SIG-M5 treated with dmso at 0.1 percent for 504 hours (cell line): Measurements from ENCODE around the gene ARMH3.
A peak's percentile ranks its signal among the peaks of the same experiment; 100 is the strongest.
"Not testable (repeated sequence)": the region's sequence is repeated elsewhere in the genome, so short reads cannot be mapped to it uniquely, and the experiment has no call there.

Experiments
- DNase-seq: peaks from one replicate; lab custom pipeline; 2025; ENCODE audit not compliant: unreplicated experiment; lab: John Stamatoyannopoulos, UW

Gene ARMH3

GRCh38 chr10:102046095-102046494 is 9.9 kb downstream of the ARMH3 start:
- DNase-seq: no peak

DNA sequence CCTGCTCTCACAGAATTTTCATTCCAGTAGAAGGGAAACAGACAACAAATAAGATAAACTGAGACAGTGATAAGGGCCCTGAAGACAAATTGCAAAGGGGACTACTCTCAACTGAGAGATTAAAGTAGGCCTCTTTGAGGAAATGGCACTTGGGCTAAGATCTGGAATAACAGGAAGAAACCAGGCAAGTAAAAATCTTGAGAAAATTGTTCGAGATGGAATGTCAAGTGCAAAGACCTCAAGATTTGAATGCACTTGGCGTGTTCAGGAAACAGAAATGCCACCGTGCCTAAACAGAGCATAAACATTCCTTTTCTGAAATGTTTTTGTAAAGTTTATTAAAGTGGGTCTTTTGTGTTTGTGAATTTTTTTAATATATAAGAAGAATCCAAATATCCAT is 10.7 kb downstream of the ARMH3 start:
- no peak for DNase-seq

GRCh38 chr10:102040305-102041050 is 15.5 kb downstream of the ARMH3 start:
- DNase-seq: no peak

GRCh38 chr10:102038410-102038809 is 17.6 kb downstream of the ARMH3 start:
- no peak for DNase-seq

DNA sequence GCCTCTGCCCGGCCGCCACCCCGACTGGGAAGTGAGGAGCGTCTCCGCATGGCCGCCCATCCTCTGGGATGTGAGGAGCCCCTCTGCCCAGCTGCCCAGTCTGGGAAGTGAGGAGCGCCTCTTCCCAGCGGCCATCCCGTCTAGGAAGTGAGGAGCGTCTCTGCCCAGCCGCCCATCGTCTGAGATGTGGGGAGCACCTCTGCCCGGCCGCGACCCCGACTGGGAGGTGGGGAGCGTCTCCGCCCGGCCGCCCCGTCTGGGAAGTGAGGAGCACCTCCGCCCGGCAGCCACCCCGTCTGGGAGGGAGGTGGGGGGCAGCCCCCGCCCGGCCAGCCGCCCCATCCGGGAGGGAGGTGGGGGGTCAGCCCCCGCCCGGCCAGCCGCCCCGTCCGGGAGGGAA is 20.2 kb downstream of the ARMH3 start:
- not testable (repeated sequence) for DNase-seq

GRCh38 chr10:102033787-102034186 is 22.2 kb downstream of the ARMH3 start:
- DNase-seq: no peak

GRCh38 chr10:102027261-102027660 is 28.7 kb downstream of the ARMH3 start:
- DNase-seq: no peak

DNA sequence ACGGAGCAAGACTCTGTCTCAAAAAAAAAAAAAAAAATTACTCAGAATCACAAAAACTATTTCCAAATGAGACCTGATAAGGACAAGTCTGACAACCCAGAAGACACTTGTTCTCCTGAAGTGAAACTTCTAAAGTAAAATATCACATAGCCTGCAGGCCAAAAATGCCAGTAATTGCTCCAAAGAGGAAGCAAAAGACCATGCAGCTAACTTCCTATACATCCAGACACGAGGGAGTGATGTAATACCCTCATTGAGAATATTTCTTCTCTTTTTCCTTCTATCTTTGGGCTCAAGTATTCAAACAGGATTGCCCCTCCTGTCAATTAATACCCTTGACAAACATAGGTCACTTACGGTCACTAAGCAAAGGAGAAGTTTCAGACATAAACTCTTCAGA is 31.2 kb downstream of the ARMH3 start:
- DNase-seq: peak; percentile 78

GRCh38 chr10:102020938-102021337 is 35.0 kb downstream of the ARMH3 start:
- DNase-seq: no peak

DNA sequence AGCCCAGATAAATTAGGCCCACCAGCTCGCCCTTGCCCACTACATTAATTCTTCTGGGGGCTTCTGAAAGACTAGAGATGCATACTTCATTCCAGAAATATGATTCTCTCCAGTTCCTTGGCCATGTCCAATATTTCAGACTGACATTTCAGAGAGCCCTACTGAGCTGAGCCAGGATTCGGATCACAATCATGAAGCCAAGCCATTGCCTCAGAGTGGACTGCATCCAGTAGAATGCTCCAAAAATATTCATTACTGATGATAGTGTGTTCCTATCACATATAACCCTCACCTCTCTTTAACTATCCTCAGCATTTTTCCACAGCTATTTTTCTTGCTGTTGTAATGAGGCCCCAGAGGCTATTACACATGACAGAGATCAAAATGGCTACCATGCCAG is 38.7 kb downstream of the ARMH3 start:
- DNase-seq: no peak

DNA sequence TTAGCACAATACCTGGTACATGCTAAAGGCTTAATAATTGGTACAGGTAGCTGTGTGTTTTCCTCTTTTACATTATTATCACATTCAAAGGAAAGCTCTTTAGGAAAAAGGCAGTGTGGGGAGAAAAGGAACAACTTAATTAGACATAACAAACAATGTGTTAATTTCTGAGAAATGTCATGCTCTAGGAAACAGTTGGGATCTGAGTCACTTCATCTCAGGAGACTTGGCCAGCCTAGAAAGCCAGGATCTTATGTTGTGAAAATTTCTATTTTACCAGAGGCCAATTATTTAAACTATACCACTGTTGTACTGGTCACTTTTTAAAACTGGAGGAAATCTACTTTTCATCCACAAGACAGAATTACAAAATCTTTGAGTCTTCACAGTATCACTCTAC is 39.6 kb downstream of the ARMH3 start:
- no peak for DNase-seq

- DNase-seq: no peak
Observed at GRCh38 chr10:102010961-102011360, 45.0 kb downstream of the ARMH3 start.

- peak; percentile 85 for DNase-seq
Observed at GRCh38 chr10:102009801-102010425, 46.1 kb downstream of the ARMH3 start.

- no peak for DNase-seq
Observed at GRCh38 chr10:102007796-102008195, 48.2 kb downstream of the ARMH3 start.

DNA sequence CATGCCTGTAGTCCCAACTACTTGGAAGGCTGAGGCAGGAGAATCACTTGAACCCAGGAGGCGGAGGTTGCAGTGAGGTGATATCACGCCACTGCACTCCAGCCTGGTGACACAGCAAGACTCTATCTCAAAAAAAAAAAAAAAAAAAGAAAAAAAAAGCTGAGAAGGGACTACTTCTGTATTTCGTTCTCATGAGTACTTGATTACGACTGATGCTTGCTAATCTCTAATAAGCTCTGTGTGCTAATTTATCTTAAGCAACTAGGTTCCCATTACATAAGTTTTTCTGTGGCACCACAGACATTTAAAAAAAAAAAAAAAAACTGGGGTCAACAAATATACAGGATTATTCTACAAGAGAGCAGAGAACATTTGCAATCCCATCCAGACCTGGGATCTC is 48.9 kb downstream of the ARMH3 start:
- not testable (repeated sequence) for DNase-seq

- no peak for DNase-seq
Observed at GRCh38 chr10:102004376-102004775, 51.6 kb downstream of the ARMH3 start.

- no peak for DNase-seq
Observed at GRCh38 chr10:102003541-102003940, 52.4 kb downstream of the ARMH3 start.

DNA sequence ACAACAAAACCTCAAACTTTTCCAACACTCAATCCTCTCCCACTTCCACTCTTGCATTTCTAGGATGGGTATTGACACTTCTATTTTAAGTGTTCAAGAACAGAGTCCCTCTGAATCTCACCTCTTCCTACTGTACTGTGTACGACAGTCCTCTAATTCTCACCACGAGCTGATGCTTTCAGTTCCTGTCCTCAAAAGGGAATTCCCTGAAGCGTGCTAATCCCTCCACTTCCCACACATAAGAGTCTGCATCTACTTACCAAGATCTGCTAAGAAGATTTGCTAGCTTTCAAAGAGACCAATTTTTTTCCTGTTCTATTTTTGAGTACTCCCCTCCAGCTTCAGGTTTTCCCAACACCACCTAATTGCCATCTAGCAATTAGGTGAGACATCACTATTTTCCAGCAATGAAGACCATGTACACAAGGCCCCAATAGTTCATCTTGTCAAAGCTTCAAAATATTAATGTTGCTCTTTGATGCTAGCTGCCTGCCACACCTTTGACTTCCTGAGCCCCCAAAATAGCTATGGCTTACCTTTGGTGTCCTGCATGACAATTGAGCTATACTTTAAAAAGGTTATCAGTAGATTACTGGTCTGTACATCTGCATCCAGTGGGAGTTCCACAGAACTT is 54.4 kb downstream of the ARMH3 start:
- DNase-seq: no peak

DNA sequence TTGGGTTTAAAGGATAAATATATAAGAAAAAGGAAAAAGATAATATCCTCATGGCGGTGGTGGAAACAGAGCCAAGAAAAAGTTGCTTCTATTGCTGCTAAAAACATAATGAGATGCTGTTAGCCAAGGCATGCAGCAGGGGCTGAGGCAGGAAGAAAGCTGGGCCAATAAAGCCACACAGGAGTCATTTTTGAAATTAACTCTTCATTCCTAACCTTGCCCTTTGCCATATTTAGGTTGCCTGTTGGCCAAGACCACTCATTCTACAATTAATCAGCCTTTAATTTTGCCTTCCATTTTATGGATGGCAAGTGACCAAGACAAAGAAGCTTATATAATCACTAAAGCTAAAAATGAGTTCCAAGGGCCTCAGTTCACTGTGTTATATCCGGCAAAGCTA is 58.2 kb downstream of the ARMH3 start:
- no peak for DNase-seq

GRCh38 chr10:101995451-101996063 is 60.4 kb downstream of the ARMH3 start:
- DNase-seq: no peak

DNA sequence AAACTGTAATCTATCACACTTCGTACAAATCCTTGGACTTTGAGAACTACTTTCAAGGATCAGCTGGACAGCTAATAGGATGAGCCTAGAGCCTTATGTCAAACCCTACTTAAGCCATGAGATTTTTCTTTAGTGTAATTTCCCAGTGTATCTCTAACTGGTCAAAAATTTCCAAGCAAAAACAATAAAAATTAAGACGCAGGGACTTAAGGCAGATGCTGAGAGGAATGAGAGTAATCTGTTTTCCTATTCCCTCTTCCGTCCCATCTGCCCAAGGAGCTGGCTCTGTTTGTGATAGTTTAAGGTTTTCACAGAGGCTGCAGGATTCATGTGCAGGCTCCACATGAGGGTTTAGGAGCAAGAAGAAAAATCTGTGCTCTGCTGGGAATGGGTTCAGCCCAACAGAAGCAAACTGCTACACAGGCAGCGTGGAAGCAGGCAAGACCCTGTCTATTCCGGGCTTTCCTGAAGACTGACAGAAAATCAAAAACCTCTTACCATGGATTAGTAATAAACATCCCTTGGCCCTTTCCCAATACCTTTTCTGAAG is 62.2 kb downstream of the ARMH3 start:
- no peak for DNase-seq

- no peak for DNase-seq
Observed at GRCh38 chr10:101993221-101993620, 62.8 kb downstream of the ARMH3 start.
